Fibroblast of lung (primary cell): ENCODE results near the gene GPR132. TPM values are rescaled to one million over a fixed set of nuclear protein-coding genes. Genes with fewer than 3 reads are reported as not detected.

Experiments
- DNase-seq, 2 donors: peaks; one replicate each; pipeline versions ENCODE4 v3.0.0 to v3.0.0-alpha.2; 2010; ENCODE audit warnings: low read depth in 2 of 2
- H2AFZ ChIP-seq: 2 replicates; pipeline ENCODE4 v1.5.1; 2012; ENCODE audit warnings: low read length, control low read depth, inconsistent platforms
- H3K27ac ChIP-seq: 2 replicates; pipeline ENCODE4 v1.5.1; 2011; ENCODE audit warnings: low read length, control low read depth; ENCODE audit not compliant: insufficient read depth
- H3K27me3 ChIP-seq: 2 replicates; pipeline ENCODE4 v1.5.1; 2011; ENCODE audit warnings: mild to moderate bottlenecking, low read length; ENCODE audit not compliant: control insufficient read depth, insufficient read depth
- H3K36me3 ChIP-seq: 2 replicates; pipeline ENCODE4 v1.5.1; 2011; ENCODE audit warnings: low read length; ENCODE audit not compliant: control insufficient read depth, insufficient read depth
- H3K4me1 ChIP-seq: 2 replicates; pipeline ENCODE4 v1.5.1; 2011; ENCODE audit warnings: low read length; ENCODE audit not compliant: control insufficient read depth, insufficient read depth; ENCODE audit errors: extremely low read depth
- H3K4me2 ChIP-seq: 2 replicates; pipeline ENCODE4 v1.5.1; 2011; ENCODE audit warnings: low read length, control low read depth; ENCODE audit not compliant: insufficient read depth; ENCODE audit errors: extremely low read depth
- H3K4me3 ChIP-seq, 4 experiments: fragments of 200-600 bp in 1 of 4; sonication (generic) in 1 of 4; replicated peaks in 1 of 4; 2 replicates each; pipeline ENCODE4 v1.5.1; 2011 to 2016; ENCODE audit warnings: low read length in 4 of 4, low read depth in 3 of 4, mild to moderate bottlenecking in 3 of 4, control low read depth in 2 of 4, inconsistent platforms in 1 of 4, mixed read lengths in 1 of 4; ENCODE audit not compliant: insufficient read depth in 1 of 4; ENCODE audit errors: control extremely low read depth in 1 of 4
- H3K79me2 ChIP-seq: 2 replicates; pipeline ENCODE4 v1.5.1; 2012; ENCODE audit warnings: mild to moderate bottlenecking, low read length, inconsistent platforms; ENCODE audit not compliant: control insufficient read depth, insufficient read depth
- H3K9ac ChIP-seq: 2 replicates; pipeline ENCODE4 v1.5.1; 2011; ENCODE audit warnings: mild to moderate bottlenecking, low read length, control low read depth; ENCODE audit not compliant: insufficient read depth
- H3K9me3 ChIP-seq: 2 replicates; pipeline ENCODE4 v1.5.1; 2012; ENCODE audit warnings: low read depth, low read length; ENCODE audit not compliant: control insufficient read depth, insufficient read depth
- H4K20me1 ChIP-seq: 2 replicates; pipeline ENCODE4 v1.5.1; 2011; ENCODE audit warnings: low read length; ENCODE audit not compliant: control insufficient read depth, insufficient read depth; ENCODE audit errors: extremely low read depth
- EZH2 ChIP-seq: IDR thresholded peaks from 2 replicates; pipeline ENCODE4 v1.5.1; 2012; ENCODE audit warnings: low read length, control low read depth, mild to moderate bottlenecking; ENCODE audit errors: missing control alignments
- polyA plus RNA-seq, 2 donors: library from polyadenylated mRNA; depleted of rRNA in 1 of 2; stranded (reverse) in 1 of 2; unstranded in 1 of 2; fragments of >200 nt; gene quantifications; 2 replicates each; pipeline ENCODE4 v1.2.1, GENCODE V29; 2011 to 2012; ENCODE audit warnings: missing spikeins in 1 of 2
- total RNA-seq: library from RNA; depleted of rRNA; stranded (reverse); fragments of >200 nt; gene quantifications from 2 replicates; pipeline ENCODE4 v1.2.1, GENCODE V29; 2014
- TF ChIP-seq, protein P1 (sequence below), 2 donors: IDR thresholded peaks in 1 of 2; conservative IDR thresholded peaks in 1 of 2; 1 replicate in 1 of 2; 2 replicates in 1 of 2; pipeline ENCODE4 v1.5.1; 2011 to 2012; ENCODE audit warnings: low read length in 2 of 2, control low read depth in 1 of 2, inconsistent platforms in 1 of 2, low read depth in 1 of 2, mild to moderate bottlenecking in 1 of 2

Gene GPR132
- total and polyA plus RNA-seq, 2 donors (not counting 1 experiment from before 2014, with no cell fraction given), result 0.17 TPM; not detected in 1

- no peaks in the 10 kb centered on the region for H4K20me1 ChIP-seq
- no peak overlapping the region for H3K4me3 ChIP-seq
- H3K4me2 ChIP-seq, result no peak overlapping the region
- peaks cover 3% of the 10 kb centered on the region for H3K27me3 ChIP-seq
- H3K9me3 ChIP-seq, result no peaks in the 10 kb centered on the region
- no peaks in the 10 kb centered on the region for H3K36me3 ChIP-seq
- no peak overlapping the region for H3K9ac ChIP-seq
- H2AFZ ChIP-seq, result no peak overlapping the region
- H3K4me1 ChIP-seq, result no peaks in the 10 kb centered on the region
- no peaks in the 10 kb centered on the region for H3K79me2 ChIP-seq
- no peak overlapping the region for H3K27ac ChIP-seq
- TF ChIP-seq EZH2, result no peak
- TF ChIP-seq, protein P1, sequence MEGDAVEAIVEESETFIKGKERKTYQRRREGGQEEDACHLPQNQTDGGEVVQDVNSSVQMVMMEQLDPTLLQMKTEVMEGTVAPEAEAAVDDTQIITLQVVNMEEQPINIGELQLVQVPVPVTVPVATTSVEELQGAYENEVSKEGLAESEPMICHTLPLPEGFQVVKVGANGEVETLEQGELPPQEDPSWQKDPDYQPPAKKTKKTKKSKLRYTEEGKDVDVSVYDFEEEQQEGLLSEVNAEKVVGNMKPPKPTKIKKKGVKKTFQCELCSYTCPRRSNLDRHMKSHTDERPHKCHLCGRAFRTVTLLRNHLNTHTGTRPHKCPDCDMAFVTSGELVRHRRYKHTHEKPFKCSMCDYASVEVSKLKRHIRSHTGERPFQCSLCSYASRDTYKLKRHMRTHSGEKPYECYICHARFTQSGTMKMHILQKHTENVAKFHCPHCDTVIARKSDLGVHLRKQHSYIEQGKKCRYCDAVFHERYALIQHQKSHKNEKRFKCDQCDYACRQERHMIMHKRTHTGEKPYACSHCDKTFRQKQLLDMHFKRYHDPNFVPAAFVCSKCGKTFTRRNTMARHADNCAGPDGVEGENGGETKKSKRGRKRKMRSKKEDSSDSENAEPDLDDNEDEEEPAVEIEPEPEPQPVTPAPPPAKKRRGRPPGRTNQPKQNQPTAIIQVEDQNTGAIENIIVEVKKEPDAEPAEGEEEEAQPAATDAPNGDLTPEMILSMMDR (conservative IDR thresholded peaks at IDR 0.05 in 1 of 2, IDR thresholded peaks at IDR 0.05 in 1 of 2; ENCODE audit: low read depth in 1 of 2, low read length in 2 of 2), result no peak
- DNase-seq, result no peak
Measured at GRCh38 chr14:105055334-105055733, 9.9 kb downstream of the GPR132 start.

DNA sequence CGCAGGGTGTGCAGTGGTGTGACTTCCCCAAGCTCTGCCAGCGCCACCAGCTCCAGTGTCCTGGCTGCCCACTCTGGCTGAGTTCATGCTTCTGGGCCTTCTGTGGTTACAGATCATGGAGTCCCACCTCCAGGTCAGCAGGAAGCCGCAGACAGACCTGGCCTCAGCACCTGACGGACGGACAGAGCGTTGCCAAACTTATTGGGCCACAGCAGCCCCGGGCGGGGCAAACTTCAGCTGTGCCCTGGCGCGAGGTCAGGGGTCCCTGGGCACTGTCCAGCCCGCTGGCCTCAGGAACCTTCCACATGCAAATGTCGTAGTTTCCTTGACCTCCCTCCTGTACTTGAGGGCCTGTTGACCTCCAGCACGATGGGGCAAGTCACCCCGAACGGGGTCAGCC is 11.2 kb downstream of the GPR132 start:
- TF ChIP-seq EZH2, result no peak
- TF ChIP-seq, protein P1 (conservative IDR thresholded peaks at IDR 0.05 in 1 of 2, IDR thresholded peaks at IDR 0.05 in 1 of 2; ENCODE audit: low read depth in 1 of 2, low read length in 2 of 2), result no peak
- Histone ChIP-seq H3K4me1 (no peaks in the 10 kb centered on the region), H3K27ac (no peak overlapping the region), H3K4me3 (no peak overlapping the region), H3K4me2 (no peak overlapping the region), H3K27me3 (peaks cover 3% of the 10 kb centered on the region), H3K79me2 (no peaks in the 10 kb centered on the region), H3K36me3 (no peaks in the 10 kb centered on the region), H3K9me3 (no peaks in the 10 kb centered on the region), H3K9ac (no peak overlapping the region), H4K20me1 (no peaks in the 10 kb centered on the region), H2AFZ (no peak overlapping the region)
- DNase-seq, result no peak

DNA sequence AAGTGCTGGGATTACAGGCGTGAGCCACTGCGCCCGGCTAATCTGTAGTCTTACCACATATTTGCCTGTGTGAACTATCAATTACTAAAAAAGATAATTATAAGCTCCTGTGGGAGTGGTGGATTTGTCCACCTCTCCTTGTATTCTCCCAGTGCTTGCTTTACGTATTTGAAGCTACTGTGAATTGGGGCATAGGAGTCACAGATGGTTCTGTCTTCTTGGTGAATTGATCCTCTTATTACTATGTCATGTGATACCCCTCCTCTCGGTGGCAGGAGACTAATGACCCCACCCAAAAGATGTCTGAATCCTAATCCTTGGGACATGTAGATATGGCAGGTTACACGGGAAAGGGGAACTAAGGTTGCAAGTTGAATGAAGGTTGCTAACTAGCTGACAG is 11.8 kb downstream of the GPR132 start:
- Histone ChIP-seq H3K4me1 (no peaks in the 10 kb centered on the region), H3K27me3 (peaks cover 3% of the 10 kb centered on the region), H3K4me3 (no peak overlapping the region), H4K20me1 (no peaks in the 10 kb centered on the region), H3K4me2 (no peak overlapping the region), H3K27ac (no peak overlapping the region), H3K9me3 (no peaks in the 10 kb centered on the region), H3K79me2 (no peaks in the 10 kb centered on the region), H2AFZ (no peak overlapping the region), H3K36me3 (no peaks in the 10 kb centered on the region), H3K9ac (no peak overlapping the region)
- no peak for DNase-seq
- no peak for TF ChIP-seq EZH2
- TF ChIP-seq, protein P1 (conservative IDR thresholded peaks at IDR 0.05 in 1 of 2, IDR thresholded peaks at IDR 0.05 in 1 of 2; ENCODE audit: low read depth in 1 of 2, low read length in 2 of 2), result no peak
